Neural progenitor cell (in vitro differentiated cells): ENCODE results near the gene PEX5L. TPM values are rescaled to one million over a fixed set of nuclear protein-coding genes. Genes with fewer than 3 reads are reported as not detected.
A peak's percentile ranks its signal among the peaks of the same experiment; 100 is the strongest.

Experiments used
- DNase-seq: peaks from one replicate; pipeline ENCODE4 v3.0.0-alpha.2; 2016; ENCODE audit warnings: low spot score
- H2AFZ ChIP-seq: fragments of 200-600 bp; sonication (generic); replicated peaks from 2 replicates; pipeline ENCODE4 v1.6.1; 2016; ENCODE audit warnings: antibody characterized with exemption
- H3F3A ChIP-seq: fragments of 200-600 bp; sonication (generic); 2 replicates; pipeline ENCODE4 v1.6.1; 2016; ENCODE audit warnings: antibody characterized with exemption, low read depth
- H3K27ac ChIP-seq: fragments of 200-600 bp; sonication (generic); 2 replicates; pipeline ENCODE4 v1.5.1; 2016; ENCODE audit warnings: mild to moderate bottlenecking
- H3K27me3 ChIP-seq: fragments of 200-600 bp; sonication (generic); 2 replicates; pipeline ENCODE4 v1.6.1; 2016; ENCODE audit warnings: mild to moderate bottlenecking, moderate library complexity
- H3K36me3 ChIP-seq: fragments of 200-600 bp; sonication (generic); 2 replicates; pipeline ENCODE4 v1.5.1; 2016
- H3K4me1 ChIP-seq: fragments of 200-600 bp; sonication (generic); 2 replicates; pipeline ENCODE4 v1.6.1; 2016; ENCODE audit warnings: mixed run types
- H3K4me2 ChIP-seq: fragments of 200-600 bp; sonication (generic); 2 replicates; pipeline ENCODE4 v1.6.1; 2016
- H3K4me3 ChIP-seq: fragments of 200-600 bp; sonication (generic); 2 replicates; pipeline ENCODE4 v1.5.1; 2016
- H3K79me2 ChIP-seq: fragments of 200-600 bp; sonication (generic); 2 replicates; pipeline ENCODE4 v1.6.1; 2016; ENCODE audit warnings: low read depth
- H3K9ac ChIP-seq: fragments of 200-600 bp; sonication (generic); 2 replicates; pipeline ENCODE4 v1.6.1; 2016
- H3K9me3 ChIP-seq: fragments of 200-600 bp; sonication (generic); 2 replicates; pipeline ENCODE4 v1.5.1; 2016; ENCODE audit warnings: low read depth
- H4K20me1 ChIP-seq: fragments of 200-600 bp; sonication (generic); 2 replicates; pipeline ENCODE4 v1.6.1; 2016; ENCODE audit warnings: low read depth
- H3K27ac Mint-ChIP-seq: 3 replicates; pipeline ENCODE4 v1.8.0; 2021; ENCODE audit warnings: mixed read lengths
- H3K27me3 Mint-ChIP-seq: 2 replicates; pipeline ENCODE4 v1.8.0; 2022; ENCODE audit warnings: low read depth, mild to moderate bottlenecking, inconsistent platforms, moderate library complexity, mixed read lengths; ENCODE audit not compliant: insufficient read depth
- H3K36me3 Mint-ChIP-seq: 3 replicates; pipeline ENCODE4 v1.8.0; 2021; ENCODE audit warnings: mixed read lengths
- H3K4me1 Mint-ChIP-seq: 3 replicates; pipeline ENCODE4 v1.8.0; 2021; ENCODE audit warnings: mixed read lengths
- H3K4me3 Mint-ChIP-seq: 3 replicates; pipeline ENCODE4 v1.8.0; 2021; ENCODE audit warnings: mild to moderate bottlenecking, moderate library complexity, mixed read lengths
- H3K9me3 Mint-ChIP-seq: 3 replicates; pipeline ENCODE4 v1.8.0; 2020; ENCODE audit warnings: mixed read lengths
- CTCF ChIP-seq: fragments of 200-600 bp; sonication (generic); IDR thresholded peaks from 2 replicates; pipeline ENCODE4 v1.5.1; 2017; ENCODE audit warnings: antibody characterized with exemption, mild to moderate bottlenecking
- EZH2 ChIP-seq: fragments of 200-600 bp; sonication (generic); IDR thresholded peaks from 2 replicates; pipeline ENCODE4 v1.6.1; 2017; ENCODE audit warnings: antibody characterized with exemption, mild to moderate bottlenecking, moderate library complexity
- EZH2phosphoT487 ChIP-seq: fragments of 200-600 bp; sonication (generic); IDR thresholded peaks from 2 replicates; pipeline ENCODE4 v1.6.1; 2017; ENCODE audit warnings: antibody characterized with exemption
- total RNA-seq: library from RNA; depleted of rRNA; stranded (reverse); fragments of >200 nt; gene quantifications from 2 replicates; pipeline ENCODE4 v1.2.3, GENCODE V29; 2015; ENCODE audit warnings: low replicate concordance

Gene PEX5L
- total RNA-seq, 1 donor from 2014 or later: 0.90 TPM

GRCh38 chr3:179832333-179832854, 204.3 kb downstream of the PEX5L start:
- H2AFZ ChIP-seq: no peak overlapping the region
- no peak for TF ChIP-seq EZH2
- TF ChIP-seq CTCF: no peak
- no peak for TF ChIP-seq EZH2phosphoT487
- no peak overlapping the region for H3K27ac ChIP-seq
- H3K9ac ChIP-seq: no peak overlapping the region
- H3K4me3 Mint-ChIP-seq: no peak overlapping the region
- H3K36me3 ChIP-seq: no peaks in the 10 kb centered on the region
- H3K36me3 Mint-ChIP-seq: no peaks in the 10 kb centered on the region
- no peak overlapping the region for H3K27ac Mint-ChIP-seq
- no peak for DNase-seq
- H3K9me3 Mint-ChIP-seq: no peaks in the 10 kb centered on the region
- no peaks in the 10 kb centered on the region for H3K4me1 ChIP-seq
- peaks cover 6% of the 10 kb centered on the region for H3K27me3 Mint-ChIP-seq
- no peaks in the 10 kb centered on the region for H3K79me2 ChIP-seq
- no peak overlapping the region for H3K4me3 ChIP-seq
- no peak overlapping the region for H3K4me2 ChIP-seq
- H3F3A ChIP-seq: no peaks in the 10 kb centered on the region
- H3K27me3 ChIP-seq: no peaks in the 10 kb centered on the region
- no peaks in the 10 kb centered on the region for H4K20me1 ChIP-seq
- no peaks in the 10 kb centered on the region for H3K4me1 Mint-ChIP-seq
- H3K9me3 ChIP-seq: no peaks in the 10 kb centered on the region

GRCh38 chr3:179829401-179829800, 207.3 kb downstream of the PEX5L start:
- DNase-seq: peak; percentile 34
- Histone ChIP-seq H3K4me2 (no peak overlapping the region), H2AFZ (no peak overlapping the region), H3K4me1 (no peaks in the 10 kb centered on the region), H3K27ac (no peak overlapping the region), H3K27me3 (no peaks in the 10 kb centered on the region), H3K9ac (no peak overlapping the region), H3K79me2 (no peaks in the 10 kb centered on the region), H3K36me3 (no peaks in the 10 kb centered on the region), H3K4me3 (no peak overlapping the region), H4K20me1 (no peaks in the 10 kb centered on the region), H3F3A (no peaks in the 10 kb centered on the region), H3K9me3 (no peaks in the 10 kb centered on the region)
- H3K27ac Mint-ChIP-seq: no peak overlapping the region
- H3K27me3 Mint-ChIP-seq: peaks cover 6% of the 10 kb centered on the region
- H3K36me3 Mint-ChIP-seq: no peaks in the 10 kb centered on the region
- H3K4me1 Mint-ChIP-seq: peaks cover 2% of the 10 kb centered on the region
- H3K9me3 Mint-ChIP-seq: no peaks in the 10 kb centered on the region
- peak; percentile 20 for TF ChIP-seq CTCF
- no peak for TF ChIP-seq EZH2
- no peak for TF ChIP-seq EZH2phosphoT487
- no peak overlapping the region for H3K4me3 Mint-ChIP-seq

DNA sequence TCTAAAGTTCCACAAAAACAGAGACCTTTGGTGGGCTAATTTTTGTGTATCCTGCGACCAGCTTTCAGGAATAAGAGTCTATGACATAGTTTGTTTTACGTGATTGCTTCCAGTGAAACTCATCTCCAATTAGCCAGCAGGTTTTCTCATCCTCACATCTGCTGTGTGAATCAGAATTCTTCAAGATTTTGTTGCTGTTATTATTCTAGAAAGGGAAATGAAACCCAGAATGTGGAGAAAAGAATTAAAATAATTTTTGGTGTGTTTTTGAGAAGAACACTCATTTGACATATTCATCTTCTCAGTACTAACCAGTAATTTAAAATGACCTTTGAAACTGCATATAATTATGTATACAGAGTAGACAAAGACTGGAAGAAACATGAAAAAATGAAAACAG, 208.0 kb downstream of the PEX5L start:
- H3K79me2 ChIP-seq: no peaks in the 10 kb centered on the region
- no peak for DNase-seq
- no peak for TF ChIP-seq EZH2phosphoT487
- TF ChIP-seq EZH2: no peak
- TF ChIP-seq CTCF: no peak
- H3F3A ChIP-seq: no peaks in the 10 kb centered on the region
- H3K9ac ChIP-seq: no peak overlapping the region
- H3K27me3 Mint-ChIP-seq: peaks cover 5% of the 10 kb centered on the region
- H3K4me1 Mint-ChIP-seq: peaks cover 2% of the 10 kb centered on the region
- no peaks in the 10 kb centered on the region for H3K27me3 ChIP-seq
- H3K27ac ChIP-seq: no peak overlapping the region
- H3K9me3 Mint-ChIP-seq: no peaks in the 10 kb centered on the region
- no peak overlapping the region for H3K4me3 Mint-ChIP-seq
- H3K4me2 ChIP-seq: no peak overlapping the region
- H2AFZ ChIP-seq: no peak overlapping the region
- no peak overlapping the region for H3K4me3 ChIP-seq
- H3K36me3 ChIP-seq: no peaks in the 10 kb centered on the region
- H4K20me1 ChIP-seq: no peaks in the 10 kb centered on the region
- no peak overlapping the region for H3K27ac Mint-ChIP-seq
- no peaks in the 10 kb centered on the region for H3K9me3 ChIP-seq
- no peaks in the 10 kb centered on the region for H3K36me3 Mint-ChIP-seq
- no peaks in the 10 kb centered on the region for H3K4me1 ChIP-seq
